ENCODE data around the gene CIB2. TPM values are rescaled to one million over a fixed set of nuclear protein-coding genes. Genes with fewer than 3 reads are reported as not detected.
A peak's percentile ranks its signal among the peaks of the same experiment; 100 is the strongest.

The CIB2 gene
- polyA plus RNA-seq, 1 donor (not counting 4 experiments of a cell fraction or from before 2014, with no cell fraction given): 4.1 TPM

GRCh38 chr15:78065973-78066946 lies 65.0 kb downstream of the CIB2 start:
- dilution Hi-C loops (cut with MboI; ENCODE audit: extremely low pct_ligation_motif_present, low sequenced_read_pairs): no loop called here
- Histone ChIP-seq H3K9me3 (ENCODE audit: control insufficient read depth, low read depth, low read length) (no peaks in the 10 kb centered on the region), H3K36me3 (ENCODE audit: control insufficient read depth in 2 of 2, extremely low read depth in 1 of 2, insufficient read depth in 2 of 2, low read length in 2 of 2) (no peaks in the 10 kb centered on the region), H3K27ac (ENCODE audit: control insufficient read depth, insufficient read depth, low read length) (no peak overlapping the region), H3K4me3 (ENCODE audit: control insufficient read depth in 2 of 3, extremely low read depth in 1 of 3, insufficient read depth in 2 of 3, low read depth in 1 of 3, low read length in 3 of 3) (no peak overlapping the region), H3K4me2 (ENCODE audit: control insufficient read depth, extremely low read depth, insufficient read depth, low read depth, low read length) (no peak overlapping the region), H3K4me1 (ENCODE audit: control insufficient read depth, extremely low read depth, insufficient read depth, low read length) (peaks cover 17% of the 10 kb centered on the region), H3K9ac (ENCODE audit: control insufficient read depth, extremely low read depth, insufficient read depth, low read length) (no peak overlapping the region), H4K20me1 (ENCODE audit: control insufficient read depth, extremely low read depth, insufficient read depth, low read length) (no peaks in the 10 kb centered on the region), H2AFZ (ENCODE audit: control insufficient read depth, low read length) (no peak overlapping the region), H3K79me2 (ENCODE audit: control insufficient read depth, insufficient read depth, low read length) (peaks cover 82% of the 10 kb centered on the region), H3K9me1 (ENCODE audit: control insufficient read depth, extremely low read depth, insufficient read depth, low read length) (peaks cover 3% of the 10 kb centered on the region), H3K27me3 (ENCODE audit: control insufficient read depth, extremely low read depth, insufficient read depth, low read length) (no peaks in the 10 kb centered on the region)
- FAIRE-seq: no peak
- TF ChIP-seq CTCF (optimal IDR thresholded peaks at IDR 0.05 in 1 of 3, IDR thresholded peaks at IDR 0.05 in 1 of 3, conservative IDR thresholded peaks at IDR 0.05 in 1 of 3; ENCODE audit: extremely low read depth in 1 of 3, insufficient read depth in 2 of 3, low read length in 3 of 3) (no peak), EZH2 (IDR thresholded peaks at IDR 0.05; ENCODE audit: low read length) (no peak)
- no peak for DNase-seq (ENCODE audit: low read depth, low spot score)

GRCh38 chr15:78065284-78065872 lies 65.9 kb downstream of the CIB2 start:
- no peaks in the 10 kb centered on the region for H4K20me1 ChIP-seq (ENCODE audit: control insufficient read depth, extremely low read depth, insufficient read depth, low read length)
- H3K4me3 ChIP-seq (ENCODE audit: control insufficient read depth in 2 of 3, extremely low read depth in 1 of 3, insufficient read depth in 2 of 3, low read depth in 1 of 3, low read length in 3 of 3): no peak overlapping the region
- H3K36me3 ChIP-seq (ENCODE audit: control insufficient read depth in 2 of 2, extremely low read depth in 1 of 2, insufficient read depth in 2 of 2, low read length in 2 of 2): no peaks in the 10 kb centered on the region
- H3K27ac ChIP-seq (ENCODE audit: control insufficient read depth, insufficient read depth, low read length): no peak overlapping the region
- no peak overlapping the region for H3K9ac ChIP-seq (ENCODE audit: control insufficient read depth, extremely low read depth, insufficient read depth, low read length)
- FAIRE-seq (no peak), DNase-seq (ENCODE audit: low read depth, low spot score) (peak; percentile 11)
- H3K4me1 ChIP-seq (ENCODE audit: control insufficient read depth, extremely low read depth, insufficient read depth, low read length): peaks cover 17% of the 10 kb centered on the region
- peaks cover 3% of the 10 kb centered on the region for H3K9me1 ChIP-seq (ENCODE audit: control insufficient read depth, extremely low read depth, insufficient read depth, low read length)
- H3K79me2 ChIP-seq (ENCODE audit: control insufficient read depth, insufficient read depth, low read length): peaks cover 75% of the 10 kb centered on the region
- dilution Hi-C loops (cut with MboI; ENCODE audit: extremely low pct_ligation_motif_present, low sequenced_read_pairs): no loop called here
- H3K9me3 ChIP-seq (ENCODE audit: control insufficient read depth, low read depth, low read length): no peaks in the 10 kb centered on the region
- peak overlapping the region; percentile 13 for H3K4me2 ChIP-seq (ENCODE audit: control insufficient read depth, extremely low read depth, insufficient read depth, low read depth, low read length)
- no peak for TF ChIP-seq EZH2 (IDR thresholded peaks at IDR 0.05; ENCODE audit: low read length)
- TF ChIP-seq CTCF (optimal IDR thresholded peaks at IDR 0.05 in 1 of 3, IDR thresholded peaks at IDR 0.05 in 1 of 3, conservative IDR thresholded peaks at IDR 0.05 in 1 of 3; ENCODE audit: extremely low read depth in 1 of 3, insufficient read depth in 2 of 3, low read length in 3 of 3): no peak
- no peak overlapping the region for H2AFZ ChIP-seq (ENCODE audit: control insufficient read depth, low read length)
- no peaks in the 10 kb centered on the region for H3K27me3 ChIP-seq (ENCODE audit: control insufficient read depth, extremely low read depth, insufficient read depth, low read length)

Data from keratinocyte (primary cell).